Uterus (tissue), 2 donors: ENCODE data around the gene TANK.
"Not testable (repeated sequence)": the region's sequence is repeated elsewhere in the genome, so short reads cannot be mapped to it uniquely, and the experiment has no call there.

ENCODE experiments used
- POLR2A ChIP-seq, 2 donors: fragments of 450-650 bp; IDR thresholded peaks; one replicate each; pipeline ENCODE4 v1.6.1; 2016; ENCODE audit warnings: antibody characterized with exemption in 2 of 2, mild to moderate bottlenecking in 1 of 2, moderate library complexity in 1 of 2
- TF ChIP-seq, protein P1 (sequence below), 4 experiments: fragments of 200-600 bp in 2 of 4; fragments of 450-650 bp in 2 of 4; sonication (generic) in 2 of 4; IDR thresholded peaks; one replicate each; pipeline ENCODE4 v1.5.1; 2016 to 2019; ENCODE audit warnings: antibody characterized with exemption in 4 of 4, mild to moderate bottlenecking in 2 of 4, moderate library complexity in 1 of 4

- TF ChIP-seq, protein P1, sequence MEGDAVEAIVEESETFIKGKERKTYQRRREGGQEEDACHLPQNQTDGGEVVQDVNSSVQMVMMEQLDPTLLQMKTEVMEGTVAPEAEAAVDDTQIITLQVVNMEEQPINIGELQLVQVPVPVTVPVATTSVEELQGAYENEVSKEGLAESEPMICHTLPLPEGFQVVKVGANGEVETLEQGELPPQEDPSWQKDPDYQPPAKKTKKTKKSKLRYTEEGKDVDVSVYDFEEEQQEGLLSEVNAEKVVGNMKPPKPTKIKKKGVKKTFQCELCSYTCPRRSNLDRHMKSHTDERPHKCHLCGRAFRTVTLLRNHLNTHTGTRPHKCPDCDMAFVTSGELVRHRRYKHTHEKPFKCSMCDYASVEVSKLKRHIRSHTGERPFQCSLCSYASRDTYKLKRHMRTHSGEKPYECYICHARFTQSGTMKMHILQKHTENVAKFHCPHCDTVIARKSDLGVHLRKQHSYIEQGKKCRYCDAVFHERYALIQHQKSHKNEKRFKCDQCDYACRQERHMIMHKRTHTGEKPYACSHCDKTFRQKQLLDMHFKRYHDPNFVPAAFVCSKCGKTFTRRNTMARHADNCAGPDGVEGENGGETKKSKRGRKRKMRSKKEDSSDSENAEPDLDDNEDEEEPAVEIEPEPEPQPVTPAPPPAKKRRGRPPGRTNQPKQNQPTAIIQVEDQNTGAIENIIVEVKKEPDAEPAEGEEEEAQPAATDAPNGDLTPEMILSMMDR (IDR thresholded peaks at IDR 0.05) = not testable (repeated sequence)
- not testable (repeated sequence) for TF ChIP-seq POLR2A (IDR thresholded peaks at IDR 0.05)
Observed at GRCh38 chr2:161195602-161196001, 35.4 kb downstream of the TANK start.
